Small intestine (tissue), 7 donors: Measurements from ENCODE around the gene BROX. TPM values are rescaled to one million over a fixed set of nuclear protein-coding genes. Genes with fewer than 3 reads are reported as not detected.
"Not testable (repeated sequence)": the region's sequence is repeated elsewhere in the genome, so short reads cannot be mapped to it uniquely, and the experiment has no call there.

ENCODE experiments used
- DNase-seq, 2 donors: peaks; one replicate each; pipeline versions ENCODE4 v3.0.0 to v3.0.0-alpha.2; 2013
- FAIRE-seq: peaks from 2 replicates; lab custom pipeline; 2012; peaks lifted over from hg19 to GRCh38; lab: Jason Lieb, UNC
- H3K27ac ChIP-seq, 3 donors: one replicate each; pipeline ENCODE4 v1.5.1; 2013; ENCODE audit warnings: low read length in 2 of 3, mild to moderate bottlenecking in 2 of 3, control low read depth in 1 of 3, inconsistent platforms in 1 of 3, low read depth in 1 of 3, moderate library complexity in 1 of 3
- H3K27me3 ChIP-seq, 3 donors: one replicate each; pipeline ENCODE4 v1.6.1; 2013; ENCODE audit warnings: low read length in 3 of 3, inconsistent platforms in 1 of 3; ENCODE audit not compliant: control insufficient read depth in 3 of 3, insufficient read depth in 3 of 3
- H3K36me3 ChIP-seq, 3 donors: one replicate each; pipeline ENCODE4 v1.6.1; 2013; ENCODE audit warnings: low read length in 3 of 3, inconsistent platforms in 1 of 3, low read depth in 1 of 3, mild to moderate bottlenecking in 1 of 3, moderate library complexity in 1 of 3; ENCODE audit not compliant: control insufficient read depth in 3 of 3, insufficient read depth in 2 of 3
- H3K4me1 ChIP-seq, 3 donors: one replicate each; pipeline ENCODE4 v1.6.1; 2013; ENCODE audit warnings: low read length in 2 of 3, inconsistent platforms in 1 of 3, low read depth in 1 of 3, mild to moderate bottlenecking in 1 of 3, moderate library complexity in 1 of 3; ENCODE audit not compliant: control insufficient read depth in 3 of 3, insufficient read depth in 2 of 3
- H3K4me3 ChIP-seq, 3 donors: one replicate each; pipeline ENCODE4 v1.5.1; 2013; ENCODE audit warnings: low read length in 3 of 3, control low read depth in 1 of 3, inconsistent platforms in 1 of 3, low read depth in 1 of 3, mild to moderate bottlenecking in 1 of 3, moderate library complexity in 1 of 3
- H3K9me3 ChIP-seq, 2 donors: one replicate each; pipeline ENCODE4 v1.6.1; 2013; ENCODE audit warnings: low read depth in 1 of 2, low read length in 1 of 2; ENCODE audit not compliant: control insufficient read depth in 2 of 2, insufficient read depth in 1 of 2
- WGBS, 3 donors: extraction: QIAGEN DNeasy Blood & Tissue Kit; methylation state at CpG; one replicate each; pipeline ENCODE4 v1.1.7; 2013; 5-methylcytosine and 5-hydroxymethylcytosine counted together
- polyA plus RNA-seq, 4 donors: library from polyadenylated mRNA; stranded (reverse) in 3 of 4; unstranded in 1 of 4; fragments of 200-250 nt in 3 of 4; fragments of 120-200 nt in 1 of 4; gene quantifications; one replicate each; pipeline versions ENCODE4 v1.2.1 to v1.2.3, GENCODE V29; 2013
- donor health status: healthy with polysubstance abuse.
- donor health status: control.
- donor health status: control.
- donor health status: Bipolar disorder and iron deficiency.
- donor health status: healthy.

The BROX gene
- polyA plus RNA-seq, 4 donors = 22.0 to 43.3 (median 25.2) TPM

- no peaks in the 10 kb centered on the region for H3K27me3 ChIP-seq
- H3K4me3 ChIP-seq = no peak overlapping the region
- 72 to 92% (median 90%) methylated on average over 5 of the region's 5 CpGs for WGBS, 3 donors
- DNase-seq (no peak), FAIRE-seq (no peak)
- H3K9me3 ChIP-seq = no peaks in the 10 kb centered on the region
- no peaks in the 10 kb centered on the region for H3K4me1 ChIP-seq
- peaks cover 3 to 16% (median 6%) of the 10 kb centered on the region in 3 donors for H3K36me3 ChIP-seq
- H3K27ac ChIP-seq = no peak overlapping the region
Measured at GRCh38 chr1:222736470-222736869, 24.1 kb downstream of the BROX start.

DNA sequence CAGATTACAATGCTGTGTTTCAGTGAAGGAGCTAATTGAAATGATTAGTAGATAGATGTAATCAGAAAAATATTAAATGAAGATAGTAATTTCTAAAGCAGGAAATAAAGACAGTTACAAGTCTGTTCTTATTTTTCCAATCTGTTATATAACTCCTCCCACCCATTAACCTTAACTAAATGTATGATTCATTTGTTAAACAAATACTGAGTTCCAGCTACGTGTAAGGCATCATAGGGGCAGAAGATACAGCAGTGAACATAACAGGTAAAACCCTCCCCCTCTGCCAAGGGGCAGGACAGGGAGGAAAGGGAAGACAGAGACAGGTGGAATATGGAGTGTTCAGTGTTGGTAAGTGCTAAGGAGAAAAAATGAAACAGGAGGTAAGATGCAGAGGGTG is 24.6 kb downstream of the BROX start, which contains the start of gene FAM177B:
Gene FAM177B, plus strand, starts transcription at position 231 of the 400 bp plus-strand sequence. CDS start 9,344 bp downstream, outside the sequence.
- WGBS, 3 donors = 15 to 43% (median 30%) methylated on average over 1 of the region's 1 CpG
- Histone ChIP-seq H3K4me3 (no peak within 1 kb of the TSS), H3K9me3 (no peaks in the 10 kb centered on the region), H3K27ac (peak within 1 kb of the TSS in 1 of 3 donors; percentile 3), H3K4me1 (no peaks in the 10 kb centered on the region), H3K36me3 (peaks cover 3 to 16% (median 6%) of the 10 kb centered on the region in 3 donors), H3K27me3 (no peaks in the 10 kb centered on the region)
- DNase-seq = peak in 1 of 2 donors; percentile 68
- FAIRE-seq = peak; percentile 15

- WGBS, 3 donors = 73 to 91% (median 84%) methylated on average over 2 of the region's 2 CpGs
- Histone ChIP-seq H3K9me3 (no peaks in the 10 kb centered on the region), H3K36me3 (peaks cover 3 to 12% (median 3%) of the 10 kb centered on the region in 3 donors), H3K4me3 (no peak overlapping the region), H3K27ac (no peak overlapping the region), H3K27me3 (no peaks in the 10 kb centered on the region), H3K4me1 (no peaks in the 10 kb centered on the region)
- FAIRE-seq = no peak
- peak in 1 of 2 donors; percentile 29 for DNase-seq
Measured at GRCh38 chr1:222739465-222739864, 27.1 kb downstream of the BROX start.

GRCh38 chr1:222739929-222740328 is 27.6 kb downstream of the BROX start:
- DNase-seq (peak; percentile 18 to 57), FAIRE-seq (no peak)
- Histone ChIP-seq H3K27ac (no peak overlapping the region), H3K4me3 (no peak overlapping the region), H3K27me3 (no peaks in the 10 kb centered on the region), H3K36me3 (peaks cover 3 to 12% (median 3%) of the 10 kb centered on the region in 3 donors), H3K9me3 (no peaks in the 10 kb centered on the region), H3K4me1 (no peaks in the 10 kb centered on the region)
- 70 to 81% (median 70%) methylated on average over 1 of the region's 1 CpG for WGBS, 3 donors

DNA sequence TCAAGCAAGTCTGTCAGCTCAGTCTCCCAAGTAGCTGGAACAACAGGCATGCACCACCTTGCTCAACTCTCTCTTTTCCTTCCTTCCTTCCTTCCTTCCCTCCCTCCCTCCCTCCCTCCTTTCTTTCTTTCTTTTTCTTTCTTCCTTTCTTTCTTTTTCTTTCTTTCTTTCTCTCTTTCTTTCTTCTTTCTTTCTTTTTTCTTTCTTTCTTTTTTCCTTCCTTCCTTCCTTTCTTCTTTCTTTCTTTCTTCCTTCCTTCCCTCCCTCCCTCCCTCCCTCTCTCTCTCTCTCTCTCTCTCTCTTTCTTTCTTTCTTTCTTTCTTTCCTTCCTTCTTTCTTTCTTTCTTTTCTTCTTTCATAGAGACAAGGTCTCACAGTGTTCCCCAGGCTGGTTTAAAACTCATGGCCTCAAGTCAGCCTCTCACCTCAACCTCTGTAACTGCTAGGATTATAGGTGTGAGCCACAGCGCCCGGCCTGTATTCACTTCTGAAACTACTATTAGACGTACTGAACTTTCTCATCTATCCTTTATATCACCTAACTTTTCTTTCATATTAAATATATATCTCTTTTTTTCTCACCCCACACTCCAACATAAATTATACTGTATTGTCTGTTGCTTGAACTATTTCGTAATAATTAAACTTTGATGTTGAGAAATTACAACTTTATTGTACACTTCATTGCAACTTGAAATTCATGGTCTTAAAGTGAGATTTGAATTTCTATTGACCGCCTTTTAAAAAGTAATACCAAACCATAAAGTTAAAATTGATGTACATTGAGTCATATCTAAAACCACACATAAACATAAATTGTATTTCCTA is 29.5 kb downstream of the BROX start:
- not testable (repeated sequence) for FAIRE-seq
- WGBS, 3 donors = 76 to 92% (median 86%) methylated on average over 5 of the region's 5 CpGs

DNA sequence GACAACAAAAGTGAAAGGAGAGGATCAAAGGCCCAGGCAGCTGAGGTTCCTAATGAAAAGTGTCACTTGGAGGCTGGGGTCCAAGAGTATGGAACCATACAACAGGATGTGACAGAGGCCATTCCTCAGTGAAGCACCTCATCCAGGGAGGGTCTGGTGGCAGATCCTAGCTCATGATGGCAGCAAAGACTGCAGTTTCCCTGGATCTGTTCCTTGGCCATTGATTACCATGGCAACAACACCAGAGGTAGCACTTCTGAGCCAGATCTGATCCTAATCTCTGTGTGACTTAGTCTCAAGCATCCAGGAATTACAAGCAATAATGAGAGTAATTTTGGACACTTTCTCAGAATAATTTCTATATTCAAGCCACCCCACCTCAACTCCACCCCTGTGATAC is 37.6 kb downstream of the BROX start:
- Histone ChIP-seq H3K27me3 (peaks cover 0 to 3% (median 0%) of the 10 kb centered on the region in 3 donors), H3K27ac (no peak overlapping the region)

More for the DNA sequence above, 29.5 kb downstream of the BROX start:
- H3K27me3 ChIP-seq, DNase-seq, H3K9me3 ChIP-seq, H3K27ac ChIP-seq, H3K36me3 ChIP-seq, H3K4me1 ChIP-seq, H3K4me3 ChIP-seq: not testable (repeated sequence)

DNA sequence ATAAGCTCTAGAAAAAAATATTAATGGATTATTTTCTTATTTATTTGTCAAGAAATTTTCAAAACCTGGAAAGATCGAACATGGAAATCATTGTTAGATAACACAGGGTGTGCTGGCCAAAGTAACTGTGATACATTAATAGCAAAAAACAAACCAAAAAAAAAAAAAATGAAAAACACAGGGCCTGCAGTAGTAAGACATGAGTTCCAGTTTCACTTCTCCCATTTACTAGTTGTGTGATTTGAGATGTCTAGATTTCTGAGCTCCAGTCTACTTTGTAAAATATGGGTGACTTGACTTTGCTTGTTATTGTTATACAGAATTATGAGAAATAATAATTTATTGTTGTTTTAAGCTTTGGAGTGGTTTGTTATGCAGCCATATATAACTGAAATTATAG is 38.3 kb downstream of the BROX start:
- H3K9me3 ChIP-seq = no peaks in the 10 kb centered on the region
- FAIRE-seq = peak; percentile 44
- 83 to 91% (median 83%) methylated on average over 1 of the region's 1 CpG for WGBS, 3 donors

More for the DNA sequence above, 37.6 kb downstream of the BROX start:
- FAIRE-seq (no peak), DNase-seq (no peak)
- H3K36me3 ChIP-seq = no peaks in the 10 kb centered on the region
- H3K4me1 ChIP-seq = no peaks in the 10 kb centered on the region
- H3K9me3 ChIP-seq = no peaks in the 10 kb centered on the region
- no peak overlapping the region for H3K4me3 ChIP-seq

GRCh38 chr1:222751255-222751654 is 38.9 kb downstream of the BROX start:
- Histone ChIP-seq H3K36me3 (no peaks in the 10 kb centered on the region), H3K4me1 (no peaks in the 10 kb centered on the region), H3K9me3 (no peaks in the 10 kb centered on the region), H3K4me3 (no peak overlapping the region), H3K27me3 (peaks cover 0 to 3% (median 0%) of the 10 kb centered on the region in 3 donors), H3K27ac (no peak overlapping the region)
- 25 to 63% (median 51%) methylated on average over 3 of the region's 3 CpGs for WGBS, 3 donors
- FAIRE-seq (no peak), DNase-seq (peak in 1 of 2 donors; percentile 43)

More for the DNA sequence above, 38.3 kb downstream of the BROX start:
- DNase-seq = no peak
- H3K36me3 ChIP-seq = no peaks in the 10 kb centered on the region
- H3K4me3 ChIP-seq = no peak overlapping the region
- no peaks in the 10 kb centered on the region for H3K4me1 ChIP-seq
- H3K27ac ChIP-seq = no peak overlapping the region
- H3K27me3 ChIP-seq = peaks cover 0 to 3% (median 0%) of the 10 kb centered on the region in 3 donors
